ENCODE data around the gene SGCB.

DNA sequence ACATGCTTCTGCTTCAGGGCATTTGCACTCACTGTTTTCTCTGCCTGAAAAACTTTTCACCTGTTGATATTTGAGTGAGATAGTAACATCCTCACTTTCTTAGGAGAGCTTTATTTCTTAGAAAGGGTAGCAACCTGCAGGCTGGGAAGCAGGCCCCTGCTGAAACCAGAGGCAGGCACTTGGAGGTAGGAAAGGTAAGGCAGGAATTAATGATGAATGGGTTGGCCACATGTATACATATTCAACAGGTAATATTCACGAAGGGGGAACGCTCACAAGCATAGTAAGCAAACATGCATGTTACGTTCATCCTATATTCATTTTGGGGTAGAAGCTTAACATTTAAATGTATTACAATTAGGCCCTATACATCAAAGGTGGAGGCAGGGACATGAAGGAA is 16.2 kb upstream of the SGCB start:
- TF ChIP-seq, protein P1, sequence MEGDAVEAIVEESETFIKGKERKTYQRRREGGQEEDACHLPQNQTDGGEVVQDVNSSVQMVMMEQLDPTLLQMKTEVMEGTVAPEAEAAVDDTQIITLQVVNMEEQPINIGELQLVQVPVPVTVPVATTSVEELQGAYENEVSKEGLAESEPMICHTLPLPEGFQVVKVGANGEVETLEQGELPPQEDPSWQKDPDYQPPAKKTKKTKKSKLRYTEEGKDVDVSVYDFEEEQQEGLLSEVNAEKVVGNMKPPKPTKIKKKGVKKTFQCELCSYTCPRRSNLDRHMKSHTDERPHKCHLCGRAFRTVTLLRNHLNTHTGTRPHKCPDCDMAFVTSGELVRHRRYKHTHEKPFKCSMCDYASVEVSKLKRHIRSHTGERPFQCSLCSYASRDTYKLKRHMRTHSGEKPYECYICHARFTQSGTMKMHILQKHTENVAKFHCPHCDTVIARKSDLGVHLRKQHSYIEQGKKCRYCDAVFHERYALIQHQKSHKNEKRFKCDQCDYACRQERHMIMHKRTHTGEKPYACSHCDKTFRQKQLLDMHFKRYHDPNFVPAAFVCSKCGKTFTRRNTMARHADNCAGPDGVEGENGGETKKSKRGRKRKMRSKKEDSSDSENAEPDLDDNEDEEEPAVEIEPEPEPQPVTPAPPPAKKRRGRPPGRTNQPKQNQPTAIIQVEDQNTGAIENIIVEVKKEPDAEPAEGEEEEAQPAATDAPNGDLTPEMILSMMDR (IDR thresholded peaks at IDR 0.05; ENCODE audit: low read length), result no peak
- TF ChIP-seq EZH2 (optimal IDR thresholded peaks at IDR 0.05; ENCODE audit: low read depth, low read length) (no peak), EZH2phosphoT487 (IDR thresholded peaks at IDR 0.05; ENCODE audit: low read length) (no peak)
